GM18507 (cell line): ENCODE data around the gene HSD17B2.

Source experiments
- DNase-seq: peaks from one replicate; pipeline ENCODE4 v3.0.0; 2011; ENCODE audit warnings: low read depth; ENCODE audit not compliant: insufficient read length; ENCODE audit errors: extremely low spot score
- FAIRE-seq: peaks from 2 replicates; lab custom pipeline; 2011; peaks lifted over from hg19 to GRCh38; lab: Jason Lieb, UNC

The HSD17B2 gene

DNA sequence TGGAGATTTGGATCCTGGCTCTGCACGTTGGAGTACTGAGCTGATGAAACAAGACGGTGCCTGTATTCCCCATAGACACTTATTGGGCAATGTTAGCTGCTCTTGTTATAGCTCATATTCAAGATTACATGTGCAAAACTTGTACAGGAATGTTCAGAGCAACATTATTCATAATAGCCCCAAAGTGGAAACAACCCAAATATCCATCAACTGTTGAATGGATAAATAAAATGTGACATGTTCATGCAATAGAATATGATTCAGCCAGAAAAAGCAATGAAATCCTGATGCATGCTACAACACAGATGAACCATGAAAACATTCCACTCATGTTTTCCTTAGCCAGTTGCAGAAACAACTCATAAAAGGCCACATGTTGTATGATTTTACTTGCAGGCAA is 18.1 kb upstream of the HSD17B2 start:
- DNase-seq, result no peak
- no peak for FAIRE-seq

DNA sequence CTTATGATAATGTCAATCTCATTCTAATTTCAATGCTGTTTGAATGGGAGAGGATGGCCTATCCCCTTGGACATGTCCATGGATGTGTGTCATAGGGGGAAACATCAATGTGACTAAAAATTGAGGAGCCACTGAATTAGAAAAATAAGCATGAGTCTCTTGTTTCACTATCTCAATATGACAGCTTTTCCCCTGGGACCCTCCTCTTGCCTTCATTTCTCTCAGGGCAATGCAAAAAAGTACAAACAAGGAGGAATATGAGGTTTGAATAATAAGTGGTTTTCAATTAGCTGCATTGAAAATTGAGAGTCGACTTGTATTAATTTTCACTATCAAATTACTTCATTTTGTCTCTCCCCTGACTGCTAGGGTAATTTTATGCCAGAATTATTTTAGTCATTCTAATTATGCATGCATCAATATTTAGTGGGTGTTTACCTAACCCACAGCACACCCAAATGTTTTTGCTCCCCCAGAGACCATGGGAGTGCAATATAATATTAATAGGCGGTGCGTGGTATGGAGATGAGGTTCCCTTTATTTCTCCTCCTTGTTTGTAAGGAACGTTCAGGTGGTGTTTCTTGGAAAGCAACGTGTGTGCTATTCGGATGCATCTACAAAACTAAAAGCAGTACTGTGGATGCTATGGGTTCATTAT is 17.0 kb upstream of the HSD17B2 start:
- FAIRE-seq (no peak), DNase-seq (no peak)

DNA sequence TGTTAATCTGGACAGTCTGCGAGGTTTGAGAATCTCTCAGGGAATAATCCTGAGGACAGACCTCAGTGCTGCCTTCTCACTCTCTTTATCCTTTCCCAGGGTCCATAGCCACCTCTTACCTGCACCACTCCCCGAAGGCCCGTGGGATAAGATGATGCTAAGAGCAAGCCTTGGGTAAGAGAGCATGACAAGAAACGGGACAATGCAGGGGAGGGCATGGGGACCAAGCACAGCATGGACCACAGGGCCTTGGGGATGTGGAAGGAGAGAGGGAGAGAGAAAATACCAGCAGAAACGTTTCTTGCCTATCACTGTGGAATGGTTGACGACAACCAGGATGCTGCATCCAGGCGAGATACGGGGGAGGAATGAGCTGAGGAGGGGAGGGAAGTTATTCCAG is 15.5 kb upstream of the HSD17B2 start:
- FAIRE-seq (no peak), DNase-seq (no peak)

DNA sequence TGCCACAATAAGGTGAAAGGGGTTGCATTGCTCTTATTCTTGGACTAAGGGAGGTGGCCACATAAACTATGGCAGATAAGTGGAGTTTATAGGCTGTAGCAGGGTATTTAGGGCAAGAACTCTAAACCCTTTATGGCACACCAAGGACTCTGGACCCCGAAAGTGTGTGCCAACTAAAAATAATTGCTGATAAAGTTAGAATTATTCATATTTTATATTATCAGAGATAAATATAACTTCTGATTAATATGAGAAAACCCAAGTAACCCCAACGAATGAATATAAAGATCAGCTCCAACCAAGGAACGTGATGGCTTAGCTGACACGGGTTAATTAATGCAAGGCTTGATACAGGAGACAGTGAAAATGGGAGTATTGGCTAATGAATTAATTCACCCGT is 15.0 kb upstream of the HSD17B2 start:
- FAIRE-seq (no peak), DNase-seq (no peak)

DNA sequence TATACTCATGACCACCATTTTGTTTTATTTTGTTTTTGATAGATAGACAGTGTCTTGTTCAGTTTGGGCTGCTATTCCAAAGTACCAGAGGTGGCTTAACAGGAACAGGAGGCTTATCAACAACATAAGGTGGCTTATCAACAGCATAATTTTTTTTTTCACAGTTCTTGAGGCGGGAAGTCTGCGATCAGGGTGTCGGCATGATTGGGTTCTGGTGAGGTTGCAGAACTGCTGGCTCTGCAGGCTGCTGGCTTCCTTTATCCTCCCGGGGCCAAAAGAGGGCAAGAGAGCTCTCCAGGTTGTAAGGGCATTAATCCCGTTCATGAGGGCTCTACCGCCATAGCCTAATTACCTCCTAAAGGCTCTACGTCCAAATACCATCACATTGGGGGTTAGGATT is 11.8 kb upstream of the HSD17B2 start:
- DNase-seq (no peak), FAIRE-seq (no peak)

DNA sequence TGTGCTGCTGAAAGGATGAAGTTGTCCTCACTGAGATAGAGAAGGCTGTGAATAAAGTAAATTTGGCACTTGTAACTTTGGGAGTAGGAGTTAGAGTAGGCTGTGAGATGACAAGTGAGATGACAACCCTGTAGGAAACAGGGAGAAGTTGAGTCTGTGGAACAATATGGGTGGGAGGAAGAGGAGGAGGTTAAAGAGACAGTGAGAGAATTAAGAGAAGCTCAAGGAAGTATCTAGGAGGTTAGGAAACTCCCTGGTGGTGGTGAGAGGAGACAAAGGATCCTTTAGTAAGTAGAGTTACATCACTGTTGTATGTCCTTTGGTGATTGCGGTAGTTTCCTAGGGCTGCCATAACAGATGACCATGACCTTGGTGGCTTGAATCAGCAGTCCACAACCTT is 10.7 kb upstream of the HSD17B2 start:
- DNase-seq (no peak), FAIRE-seq (no peak)

DNA sequence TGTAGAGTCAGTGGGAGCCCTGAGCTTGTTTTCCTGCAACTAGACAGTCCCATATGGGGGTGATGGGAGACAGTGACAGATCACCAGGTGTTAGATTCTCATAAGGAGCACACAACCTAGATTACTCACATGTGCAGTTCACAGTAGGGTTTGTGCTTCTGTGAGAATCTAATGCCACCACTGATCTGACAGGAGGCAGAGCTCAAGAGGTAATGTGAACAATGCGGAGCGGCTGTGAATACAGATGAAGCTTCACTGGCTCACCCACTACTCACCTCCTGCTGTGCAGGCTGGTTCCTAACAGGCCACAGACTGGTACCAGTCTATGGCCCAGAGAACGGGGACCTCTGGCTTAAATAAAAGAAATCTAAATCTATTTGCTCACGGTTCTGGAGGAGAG is 10.2 kb upstream of the HSD17B2 start:
- DNase-seq, result no peak
- no peak for FAIRE-seq

DNA sequence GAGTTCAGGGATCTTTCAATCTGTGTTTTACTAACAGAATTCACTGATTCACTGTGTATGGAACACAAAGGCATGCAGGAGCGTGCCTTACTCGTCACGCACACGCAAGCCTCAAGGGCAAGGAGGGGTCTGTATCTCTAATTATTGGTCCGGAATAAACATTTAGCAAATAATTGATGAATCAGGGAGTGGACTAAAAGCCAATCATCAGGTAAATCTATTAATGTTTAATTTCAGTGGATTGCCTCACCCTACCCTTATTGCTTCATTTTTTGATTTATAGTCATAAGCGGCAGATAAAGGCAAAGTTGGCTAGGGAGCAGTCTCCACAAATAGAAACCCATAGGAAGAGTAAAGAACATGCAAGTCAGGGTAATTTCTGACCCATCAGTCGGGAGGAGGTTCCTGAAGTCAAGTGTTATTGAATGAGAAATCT is 7.4 kb upstream of the HSD17B2 start:
- DNase-seq, result no peak
- FAIRE-seq, result no peak

DNA sequence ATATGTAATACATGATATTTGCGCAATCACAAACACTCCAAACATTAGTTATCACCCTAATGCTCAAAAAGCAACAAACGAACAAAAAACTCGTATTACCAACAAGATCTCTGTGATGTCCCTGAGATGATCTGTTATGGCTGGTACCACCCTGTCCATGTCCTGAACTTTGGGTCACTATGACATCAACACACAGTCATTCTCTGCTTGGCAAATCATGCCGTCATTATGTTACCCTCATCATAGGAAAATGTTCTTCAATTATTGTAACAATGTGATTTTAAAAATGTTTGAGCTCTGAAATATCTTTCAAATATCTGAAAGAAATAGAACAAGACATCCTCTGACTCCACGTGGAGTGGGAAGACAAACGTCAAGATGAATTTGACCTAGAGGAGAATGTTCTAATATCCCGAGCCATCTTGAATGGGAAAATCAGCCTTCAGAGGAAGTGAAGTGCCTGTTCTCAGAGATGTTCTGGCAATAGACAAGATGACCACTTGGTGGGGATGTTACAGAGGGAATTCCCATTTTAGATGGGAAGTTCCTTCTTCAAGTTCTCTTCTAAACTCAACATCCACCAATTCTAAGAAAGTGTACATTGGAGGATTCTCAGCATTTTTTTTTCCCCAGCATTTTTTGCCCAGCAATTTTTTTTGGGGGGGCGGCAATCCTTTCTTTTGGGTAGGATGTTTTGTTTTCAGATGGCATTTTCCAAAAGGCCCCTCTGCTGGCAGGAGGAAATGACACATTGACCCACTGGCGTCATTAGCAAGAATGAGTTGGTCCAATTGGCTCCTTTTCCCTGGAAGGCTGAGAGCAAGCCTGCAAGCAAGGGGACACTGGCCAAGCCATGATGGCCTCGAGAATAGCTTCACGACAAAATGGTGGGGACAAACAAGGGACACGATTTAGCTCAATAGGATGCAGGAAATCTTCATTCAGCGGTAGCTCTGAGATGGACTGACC is 3.7 kb upstream of the HSD17B2 start:
- DNase-seq, result peak; percentile 7

DNA sequence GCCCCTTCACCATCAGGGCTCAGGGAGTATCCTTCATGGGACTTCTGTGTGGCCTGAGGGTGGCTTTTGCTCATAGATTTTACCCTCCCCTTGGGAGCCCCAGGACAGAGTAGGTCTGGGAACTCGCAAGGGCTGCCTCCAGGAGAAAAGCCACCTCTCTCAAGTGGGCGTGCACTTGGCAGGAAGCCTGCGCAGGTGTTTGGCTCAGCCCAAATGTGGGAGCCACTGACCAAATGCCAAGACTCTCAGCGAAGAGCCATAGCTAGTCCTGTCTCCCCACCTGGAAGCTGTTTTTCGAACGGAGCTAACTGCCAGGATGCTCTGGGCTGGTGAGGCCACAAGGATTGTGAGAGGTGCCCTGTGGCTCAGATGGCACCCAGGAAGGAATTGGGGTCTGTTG is 2.0 kb upstream of the HSD17B2 start:
- FAIRE-seq (no peak), DNase-seq (no peak)

More for the DNA sequence above, 3.7 kb upstream of the HSD17B2 start:
- FAIRE-seq, result no peak

DNA sequence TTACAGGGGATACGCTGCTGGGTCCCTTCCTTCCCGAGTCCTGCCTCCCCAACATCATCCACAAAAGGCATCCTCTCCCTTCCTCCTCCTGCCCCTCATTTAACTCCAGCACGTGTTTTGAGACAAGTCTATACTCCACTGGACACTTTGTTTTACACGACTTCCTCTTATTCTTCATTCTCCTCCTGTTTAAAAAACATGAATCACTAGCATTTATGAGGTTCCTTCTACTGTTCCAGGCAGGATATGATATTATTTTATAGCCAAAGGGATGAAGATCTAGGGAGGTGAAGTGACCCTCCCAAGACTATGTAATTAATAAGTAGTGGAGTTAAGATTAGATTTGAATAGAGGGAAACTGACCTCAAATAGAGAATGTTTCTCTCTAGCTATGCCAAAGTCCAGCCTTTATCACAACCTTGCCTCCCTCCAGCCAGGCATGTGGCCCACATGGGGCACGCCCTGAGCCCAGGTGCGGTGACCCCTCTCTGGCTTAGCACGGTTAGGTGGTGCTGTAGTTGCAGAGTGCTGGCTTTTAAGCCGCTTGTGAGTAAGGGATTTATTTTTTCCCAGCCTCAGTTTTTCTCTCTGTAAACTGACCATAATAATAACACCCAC is 1.3 kb upstream of the HSD17B2 start:
- FAIRE-seq, result no peak
- no peak for DNase-seq

DNA sequence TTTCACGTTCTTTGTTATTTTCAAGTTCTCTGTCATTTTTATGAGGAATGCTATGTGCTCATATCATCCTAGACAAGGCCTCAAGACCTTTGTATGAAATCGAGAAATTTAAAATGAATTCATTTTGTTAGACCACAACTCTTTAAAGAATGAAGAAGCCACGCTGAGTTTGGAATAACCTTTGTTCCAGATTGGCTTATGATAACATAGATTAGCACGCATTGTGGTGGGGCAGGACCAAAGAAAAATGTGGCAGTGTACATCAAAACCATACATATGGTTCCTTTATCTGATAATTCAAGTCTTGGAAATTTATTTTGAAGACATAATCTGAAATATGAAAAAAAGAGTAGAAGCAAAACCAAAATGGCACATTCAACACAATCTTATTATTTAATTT is 2.2 kb downstream of the HSD17B2 start:
- FAIRE-seq (no peak), DNase-seq (no peak)

DNA sequence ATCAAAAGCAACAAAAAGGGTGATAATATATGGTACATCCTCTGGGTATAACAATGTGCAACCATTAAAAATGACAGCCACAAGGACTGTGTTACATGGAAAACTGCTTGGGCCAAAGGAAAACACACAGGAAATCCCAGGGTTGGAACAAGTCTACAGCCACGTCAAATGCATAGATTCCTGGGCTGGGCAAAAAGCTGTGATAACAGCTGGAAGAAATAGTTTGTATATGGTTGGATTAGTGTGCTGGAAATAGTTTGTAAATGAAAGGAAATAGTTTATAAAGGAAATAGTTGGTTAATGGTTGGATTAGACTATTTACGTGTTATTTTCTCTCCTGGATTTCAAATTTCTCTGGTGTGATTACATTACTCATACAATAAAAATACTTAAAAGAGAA is 2.6 kb downstream of the HSD17B2 start:
- FAIRE-seq (no peak), DNase-seq (no peak)

DNA sequence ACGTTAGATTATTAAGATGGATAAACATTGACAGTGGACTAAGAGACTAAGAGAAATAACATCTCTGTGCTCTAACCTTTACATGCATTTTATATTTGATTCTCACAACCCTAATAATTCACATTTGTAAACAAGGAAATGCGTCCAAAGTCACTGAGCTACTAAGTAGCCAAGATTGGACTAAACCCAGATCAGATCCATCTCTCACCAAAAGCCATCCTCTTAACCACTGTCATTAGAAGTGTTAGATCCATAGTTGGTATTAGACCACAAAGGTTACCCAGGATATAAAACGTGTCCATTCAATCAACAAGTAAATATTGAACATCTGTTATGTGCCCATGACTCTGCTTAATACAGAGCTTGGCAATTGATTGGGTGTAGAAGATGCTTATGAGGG is 5.2 kb downstream of the HSD17B2 start:
- DNase-seq, result no peak
- no peak for FAIRE-seq

DNA sequence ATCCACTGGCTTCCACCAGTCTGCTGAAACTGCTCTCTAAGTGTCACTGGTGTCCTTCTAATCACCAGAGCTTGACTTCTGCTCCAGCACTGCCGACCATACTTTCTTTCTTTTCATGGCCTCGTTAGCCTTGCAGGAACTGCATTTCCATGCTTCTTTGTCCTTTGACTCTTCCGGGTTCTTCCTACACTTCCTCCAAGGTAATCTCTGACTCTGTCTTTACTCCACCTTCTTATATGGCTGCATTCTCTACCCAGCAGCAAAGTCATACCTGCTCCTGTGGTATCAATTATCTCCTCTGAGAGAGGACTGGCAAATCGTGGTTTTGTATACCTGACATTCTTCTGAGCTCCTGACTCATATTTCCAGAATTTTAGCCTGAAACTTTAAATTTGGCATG is 6.5 kb downstream of the HSD17B2 start:
- DNase-seq (no peak), FAIRE-seq (no peak)

DNA sequence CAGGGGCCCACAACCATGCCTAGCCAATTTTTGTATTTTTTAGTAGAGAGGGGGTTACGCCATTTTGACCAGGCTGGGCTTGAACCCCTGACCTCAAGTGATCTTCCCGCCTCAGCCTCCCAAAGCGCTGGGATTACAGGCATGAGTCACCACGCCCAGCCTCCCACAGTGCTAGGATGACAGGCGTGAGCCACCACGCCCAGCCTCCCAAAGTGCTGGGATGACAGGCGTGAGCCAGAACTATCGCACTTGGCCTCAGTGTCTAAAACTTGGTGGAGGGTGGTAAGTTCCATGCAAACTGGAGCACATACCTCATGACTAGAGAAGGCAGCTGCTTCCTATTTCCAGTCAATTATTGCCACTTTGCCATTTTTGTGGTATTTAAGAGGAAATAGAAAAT is 7.1 kb downstream of the HSD17B2 start:
- no peak for FAIRE-seq
- DNase-seq, result no peak

DNA sequence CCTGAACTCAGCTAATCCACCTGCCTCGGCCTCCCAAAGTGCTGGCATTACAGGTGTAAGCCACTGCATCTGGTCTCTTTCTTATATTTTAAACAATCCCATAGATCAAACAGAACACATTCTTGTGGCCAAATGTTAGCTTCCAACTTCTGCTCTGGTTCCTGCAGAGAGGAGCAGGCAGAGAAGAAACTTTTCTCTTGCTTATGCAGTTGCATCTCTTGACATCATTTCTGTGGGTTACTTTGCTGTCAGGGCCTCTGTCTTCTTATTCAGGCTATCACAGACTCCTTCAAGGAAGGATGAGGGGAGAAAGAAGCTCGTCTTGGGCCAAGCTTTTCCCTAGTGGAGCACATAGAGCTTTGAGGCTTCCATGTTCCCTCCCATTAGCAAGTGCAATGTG is 7.8 kb downstream of the HSD17B2 start:
- FAIRE-seq (no peak), DNase-seq (no peak)

DNA sequence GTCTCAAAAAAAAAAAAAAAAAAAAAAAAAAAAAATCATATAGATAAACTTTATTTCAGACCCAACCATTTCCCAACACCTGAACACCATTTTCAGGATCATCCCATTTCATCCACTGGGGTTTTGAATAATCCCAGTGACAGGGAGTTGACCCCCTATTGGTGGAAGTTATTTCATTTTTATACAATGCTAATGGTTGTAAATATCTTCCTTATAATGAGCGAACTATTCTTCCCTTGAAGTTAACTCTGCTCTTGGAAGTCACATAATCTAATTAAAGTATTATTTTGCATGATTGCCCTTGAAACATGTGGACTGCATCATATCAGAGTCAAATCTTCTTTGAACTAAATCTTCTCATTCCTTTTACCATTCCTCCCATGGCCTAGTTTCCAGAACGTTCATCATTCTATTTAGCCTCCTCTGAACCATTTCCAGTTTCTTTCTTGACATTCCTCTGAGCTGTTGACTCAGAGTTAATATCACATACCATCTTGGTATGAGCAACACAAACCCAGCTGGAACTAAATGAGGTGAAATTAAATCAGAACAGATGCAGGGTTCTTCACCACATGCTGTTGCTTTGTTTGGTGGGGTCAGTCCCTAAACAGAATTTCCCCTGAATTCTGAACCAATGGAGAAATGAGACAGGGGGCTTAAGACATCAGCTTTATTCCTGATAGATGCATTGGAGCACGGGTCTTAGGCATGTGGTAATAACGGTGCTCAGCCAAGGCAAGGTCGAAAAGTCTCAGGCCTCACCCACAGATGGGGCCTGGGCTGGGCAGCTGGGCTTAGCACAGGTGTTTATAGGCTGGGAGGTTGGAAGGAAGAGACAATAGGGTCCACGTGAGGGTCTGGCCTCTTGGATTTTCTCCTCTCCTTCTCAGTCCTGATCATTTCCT is 8.9 kb downstream of the HSD17B2 start:
- DNase-seq, result no peak
- FAIRE-seq, result no peak

DNA sequence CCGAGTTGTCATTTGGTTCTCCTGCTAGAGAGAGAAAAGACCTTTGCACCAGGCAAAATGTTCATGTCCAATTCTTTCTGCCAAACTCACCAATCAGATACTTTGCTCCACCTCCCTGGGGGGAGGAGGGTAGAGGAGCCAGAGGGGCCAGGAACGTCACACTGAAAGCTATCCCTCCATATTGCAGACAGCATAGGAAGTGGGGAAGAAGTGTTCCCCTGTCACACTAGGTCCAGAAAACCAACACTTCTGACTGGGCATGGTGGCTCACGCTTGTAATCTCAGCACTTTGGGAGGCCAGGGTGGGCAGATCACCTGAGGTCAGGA is 9.5 kb downstream of the HSD17B2 start:
- FAIRE-seq (no peak), DNase-seq (no peak)

DNA sequence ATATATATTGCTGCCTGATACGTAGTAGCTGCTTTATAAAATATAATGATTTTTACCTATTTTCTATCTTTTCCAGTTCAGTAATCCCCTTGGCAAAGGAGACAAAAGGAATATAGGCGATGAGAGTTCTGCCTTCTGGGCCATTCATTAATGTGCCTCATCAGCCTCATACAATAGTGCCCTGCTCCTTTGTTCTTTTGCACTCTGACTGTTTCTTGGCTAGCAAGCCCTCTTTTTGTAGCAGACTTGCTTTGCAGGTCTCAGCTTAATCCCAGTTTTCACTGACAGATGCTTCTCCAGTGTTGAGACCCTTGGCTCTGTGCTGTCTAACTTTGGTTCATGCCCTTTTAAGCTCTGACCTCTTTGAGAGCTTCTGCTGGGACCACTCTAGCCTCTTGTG is 10.4 kb downstream of the HSD17B2 start:
- FAIRE-seq (no peak), DNase-seq (no peak)
